ENCODE measurements around the gene ZNF664. TPM values are rescaled to one million over a fixed set of nuclear protein-coding genes. Genes with fewer than 3 reads are reported as not detected.

The ZNF664 gene
- total RNA-seq, 1 donor from 2014 or later: 67.6 TPM

DNA sequence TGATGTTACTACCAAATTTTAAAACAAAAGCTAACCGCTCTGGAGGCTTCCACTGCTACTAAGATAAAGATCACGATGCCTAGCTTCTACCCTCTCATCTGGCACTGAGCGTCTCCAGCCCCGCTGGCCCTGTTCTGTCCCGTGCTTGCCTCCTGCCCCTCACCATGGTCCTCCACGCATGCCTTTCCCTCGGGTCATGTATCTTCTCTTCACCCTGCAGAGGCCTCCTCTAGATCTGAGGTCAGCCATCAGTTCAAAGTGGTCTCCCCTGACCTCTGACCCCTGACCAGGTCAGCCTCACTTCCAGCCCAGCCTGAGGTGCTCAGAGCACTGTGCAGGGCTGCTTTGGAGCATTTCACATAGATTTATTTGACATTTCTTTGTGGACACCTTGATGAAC is 28.3 kb downstream of the ZNF664 start:
- no peak overlapping the region for H2AFZ ChIP-seq (ENCODE audit: low read depth, low read length)
- peaks cover 3% of the 10 kb centered on the region for H3K36me3 ChIP-seq (ENCODE audit: insufficient read depth, low read length)
- H3K9me3 Mint-ChIP-seq (ENCODE audit: unreplicated experiment): no peaks in the 10 kb centered on the region
- no peak overlapping the region for H3K9ac ChIP-seq (ENCODE audit: low read length)
- no peak overlapping the region for H3K4me3 Mint-ChIP-seq (ENCODE audit: unreplicated experiment)
- no peak overlapping the region for H3K4me3 ChIP-seq (ENCODE audit: insufficient read depth, low read depth, low read length)
- H4K20me1 ChIP-seq (ENCODE audit: insufficient read depth, low read length): peaks cover 67% of the 10 kb centered on the region
- DNase-seq (ENCODE audit: low read depth) (no peak), FAIRE-seq (no peak)
- TF ChIP-seq, protein P1, sequence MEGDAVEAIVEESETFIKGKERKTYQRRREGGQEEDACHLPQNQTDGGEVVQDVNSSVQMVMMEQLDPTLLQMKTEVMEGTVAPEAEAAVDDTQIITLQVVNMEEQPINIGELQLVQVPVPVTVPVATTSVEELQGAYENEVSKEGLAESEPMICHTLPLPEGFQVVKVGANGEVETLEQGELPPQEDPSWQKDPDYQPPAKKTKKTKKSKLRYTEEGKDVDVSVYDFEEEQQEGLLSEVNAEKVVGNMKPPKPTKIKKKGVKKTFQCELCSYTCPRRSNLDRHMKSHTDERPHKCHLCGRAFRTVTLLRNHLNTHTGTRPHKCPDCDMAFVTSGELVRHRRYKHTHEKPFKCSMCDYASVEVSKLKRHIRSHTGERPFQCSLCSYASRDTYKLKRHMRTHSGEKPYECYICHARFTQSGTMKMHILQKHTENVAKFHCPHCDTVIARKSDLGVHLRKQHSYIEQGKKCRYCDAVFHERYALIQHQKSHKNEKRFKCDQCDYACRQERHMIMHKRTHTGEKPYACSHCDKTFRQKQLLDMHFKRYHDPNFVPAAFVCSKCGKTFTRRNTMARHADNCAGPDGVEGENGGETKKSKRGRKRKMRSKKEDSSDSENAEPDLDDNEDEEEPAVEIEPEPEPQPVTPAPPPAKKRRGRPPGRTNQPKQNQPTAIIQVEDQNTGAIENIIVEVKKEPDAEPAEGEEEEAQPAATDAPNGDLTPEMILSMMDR (IDR thresholded peaks at IDR 0.05; ENCODE audit: insufficient read depth, low read depth, low read length): no peak
- no peak for TF ChIP-seq EZH2 (IDR thresholded peaks at IDR 0.05; ENCODE audit: insufficient read depth, low read length)
- H3K4me1 ChIP-seq (ENCODE audit: insufficient read depth, low read length): peaks cover 4% of the 10 kb centered on the region
- H3K9me3 ChIP-seq (ENCODE audit: insufficient read depth, low read depth, low read length): no peaks in the 10 kb centered on the region
- peaks cover 23% of the 10 kb centered on the region for H3K79me2 ChIP-seq (ENCODE audit: insufficient read depth, low read length)
- no peak overlapping the region for H3K4me2 ChIP-seq (ENCODE audit: low read length)
- peaks cover 8% of the 10 kb centered on the region for H3K36me3 Mint-ChIP-seq (ENCODE audit: low read depth, unreplicated experiment)
- H3K27ac ChIP-seq (ENCODE audit: low read depth, low read length): no peak overlapping the region
- H3K27me3 ChIP-seq (ENCODE audit: insufficient read depth, low read length): no peaks in the 10 kb centered on the region
- no peaks in the 10 kb centered on the region for H3K27me3 Mint-ChIP-seq (ENCODE audit: low read depth, unreplicated experiment)
- peaks cover 36% of the 10 kb centered on the region for H3K4me1 Mint-ChIP-seq (ENCODE audit: low read depth, unreplicated experiment)
- no peak overlapping the region for H3K27ac Mint-ChIP-seq (ENCODE audit: unreplicated experiment)

DNA sequence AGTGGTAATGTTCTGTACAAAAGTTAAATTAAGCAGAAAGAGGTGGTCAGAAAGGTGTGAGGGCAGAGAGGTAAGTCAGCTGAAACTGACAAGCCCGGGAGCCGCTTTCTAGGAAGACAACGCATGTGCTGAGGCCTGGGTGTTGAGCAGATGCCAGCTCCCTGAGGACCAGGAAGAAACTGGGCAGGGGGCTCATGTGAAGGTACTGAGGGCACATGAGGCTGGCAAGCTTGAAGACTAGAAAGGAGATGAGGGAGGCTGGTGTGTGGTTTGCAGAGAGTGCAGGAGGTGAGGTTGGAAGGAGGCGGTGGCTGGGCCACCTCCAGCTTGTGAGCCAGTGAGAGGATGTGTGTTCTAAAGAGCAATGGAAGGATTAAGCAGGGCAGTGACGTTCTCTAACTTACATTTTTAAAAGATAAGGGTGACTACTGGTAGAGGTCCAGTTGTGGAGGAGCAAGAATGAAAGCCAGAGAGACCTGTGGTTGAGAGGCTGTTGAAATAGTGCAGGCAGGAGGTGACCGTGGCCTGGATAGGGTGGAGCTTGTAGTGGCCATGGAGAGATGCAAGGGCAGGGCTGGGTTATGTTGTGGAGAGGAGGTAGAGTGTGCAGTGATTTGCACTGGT is 29.1 kb downstream of the ZNF664 start:
- H3K4me3 Mint-ChIP-seq (ENCODE audit: unreplicated experiment): no peak overlapping the region
- Histone ChIP-seq H4K20me1 (ENCODE audit: insufficient read depth, low read length) (peaks cover 70% of the 10 kb centered on the region), H2AFZ (ENCODE audit: low read depth, low read length) (no peak overlapping the region), H3K4me2 (ENCODE audit: low read length) (no peak overlapping the region), H3K79me2 (ENCODE audit: insufficient read depth, low read length) (peaks cover 20% of the 10 kb centered on the region), H3K4me3 (ENCODE audit: insufficient read depth, low read depth, low read length) (no peak overlapping the region), H3K9ac (ENCODE audit: low read length) (no peak overlapping the region), H3K27ac (ENCODE audit: low read depth, low read length) (no peak overlapping the region), H3K4me1 (ENCODE audit: insufficient read depth, low read length) (no peaks in the 10 kb centered on the region), H3K36me3 (ENCODE audit: insufficient read depth, low read length) (peaks cover 3% of the 10 kb centered on the region), H3K9me3 (ENCODE audit: insufficient read depth, low read depth, low read length) (no peaks in the 10 kb centered on the region), H3K27me3 (ENCODE audit: insufficient read depth, low read length) (no peaks in the 10 kb centered on the region)
- peaks cover 6% of the 10 kb centered on the region for H3K36me3 Mint-ChIP-seq (ENCODE audit: low read depth, unreplicated experiment)
- H3K27me3 Mint-ChIP-seq (ENCODE audit: low read depth, unreplicated experiment): no peaks in the 10 kb centered on the region
- peaks cover 34% of the 10 kb centered on the region for H3K4me1 Mint-ChIP-seq (ENCODE audit: low read depth, unreplicated experiment)
- H3K27ac Mint-ChIP-seq (ENCODE audit: unreplicated experiment): no peak overlapping the region
- no peak for TF ChIP-seq EZH2 (IDR thresholded peaks at IDR 0.05; ENCODE audit: insufficient read depth, low read length)
- TF ChIP-seq, protein P1 (IDR thresholded peaks at IDR 0.05; ENCODE audit: insufficient read depth, low read depth, low read length): no peak
- H3K9me3 Mint-ChIP-seq (ENCODE audit: unreplicated experiment): no peaks in the 10 kb centered on the region
- DNase-seq (ENCODE audit: low read depth) (peak; percentile 54), FAIRE-seq (no peak)

DNA sequence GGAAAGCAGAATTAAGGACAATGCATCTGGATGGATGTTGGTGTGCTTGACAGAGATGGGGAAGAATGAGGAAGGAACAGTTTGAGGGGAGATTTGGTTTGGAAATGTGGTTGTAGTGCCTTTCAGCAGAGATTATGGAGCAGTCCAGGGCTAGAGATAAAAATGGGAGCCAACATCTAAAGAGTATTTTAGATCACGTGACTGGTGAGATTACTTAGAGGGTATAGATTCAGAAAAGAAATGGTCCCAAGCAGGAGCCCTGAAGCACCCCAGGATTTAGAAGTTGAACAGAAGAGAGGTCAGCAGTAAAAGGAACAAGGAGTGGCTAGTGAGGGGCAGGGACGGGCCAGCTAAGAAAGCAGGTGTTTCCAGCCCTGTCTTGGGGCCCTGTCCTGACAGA is 29.6 kb downstream of the ZNF664 start:
- Mint-ChIP-seq H3K36me3 (ENCODE audit: low read depth, unreplicated experiment) (peaks cover 6% of the 10 kb centered on the region), H3K4me1 (ENCODE audit: low read depth, unreplicated experiment) (peaks cover 30% of the 10 kb centered on the region), H3K9me3 (ENCODE audit: unreplicated experiment) (no peaks in the 10 kb centered on the region), H3K27ac (ENCODE audit: unreplicated experiment) (no peak overlapping the region), H3K27me3 (ENCODE audit: low read depth, unreplicated experiment) (no peaks in the 10 kb centered on the region), H3K4me3 (ENCODE audit: unreplicated experiment) (no peak overlapping the region)
- Histone ChIP-seq H3K4me1 (ENCODE audit: insufficient read depth, low read length) (no peaks in the 10 kb centered on the region), H3K27me3 (ENCODE audit: insufficient read depth, low read length) (no peaks in the 10 kb centered on the region), H3K9me3 (ENCODE audit: insufficient read depth, low read depth, low read length) (no peaks in the 10 kb centered on the region), H4K20me1 (ENCODE audit: insufficient read depth, low read length) (peaks cover 73% of the 10 kb centered on the region), H3K4me2 (ENCODE audit: low read length) (no peak overlapping the region), H3K9ac (ENCODE audit: low read length) (no peak overlapping the region), H3K27ac (ENCODE audit: low read depth, low read length) (no peak overlapping the region), H3K4me3 (ENCODE audit: insufficient read depth, low read depth, low read length) (no peak overlapping the region), H3K36me3 (ENCODE audit: insufficient read depth, low read length) (peaks cover 3% of the 10 kb centered on the region), H2AFZ (ENCODE audit: low read depth, low read length) (no peak overlapping the region), H3K79me2 (ENCODE audit: insufficient read depth, low read length) (peaks cover 18% of the 10 kb centered on the region)
- no peak for DNase-seq (ENCODE audit: low read depth)
- no peak for FAIRE-seq
- TF ChIP-seq, protein P1 (IDR thresholded peaks at IDR 0.05; ENCODE audit: insufficient read depth, low read depth, low read length): no peak
- TF ChIP-seq EZH2 (IDR thresholded peaks at IDR 0.05; ENCODE audit: insufficient read depth, low read length): no peak

All from astrocyte (in vitro differentiated cells and primary cell).